HL-60/S4 (cell line): Measurements from ENCODE around the gene OR2H1.
"Not testable (repeated sequence)": the region's sequence is repeated elsewhere in the genome, so short reads cannot be mapped to it uniquely, and the experiment has no call there.

ENCODE experiments used
- in situ Hi-C: fragments of 300-500 bp; cut with MboI; formaldehyde crosslinking; loops from 2 replicates; pipeline ENCODE4 v1.14.3; 2022; ENCODE audit warnings: low sequenced_read_pairs

Gene OR2H1

GRCh38 chr6:29456971-29457370 is at the start of gene OR2H1, which contains the start of gene OR11A1:
OR2H1 (plus strand) TSS chr6:29457155; CDS start chr6:29461770, 4,615 bp downstream.
OR11A1 (minus strand) TSS chr6:29457071; CDS start chr6:29427641, 29,430 bp downstream.
- in situ Hi-C loops, result no loop called here

GRCh38 chr6:29414588-29414987 is 42.4 kb upstream of the OR2H1 start, which contains the start of gene OR12D1:
OR12D1 (plus strand) TSS chr6:29414928.
- in situ Hi-C loops, result no loop called here

GRCh38 chr6:29419516-29419915 is 37.4 kb upstream of the OR2H1 start:
- in situ Hi-C loops, result no loop called here

- in situ Hi-C loops, result no loop called here
Measured at GRCh38 chr6:29424168-29424567, 32.8 kb upstream of the OR2H1 start.

- in situ Hi-C loops, result no loop called here
Measured at GRCh38 chr6:29424575-29424974, 32.4 kb upstream of the OR2H1 start.

- in situ Hi-C loops, result no loop called here
Measured at GRCh38 chr6:29425075-29425474, 31.9 kb upstream of the OR2H1 start.

GRCh38 chr6:29426654-29427053 is 30.3 kb upstream of the OR2H1 start:
- in situ Hi-C loops, result no loop called here

- in situ Hi-C loops, result not testable (repeated sequence)
Measured at GRCh38 chr6:29436730-29437129, 20.2 kb upstream of the OR2H1 start.

- in situ Hi-C loops, result no loop called here
Measured at GRCh38 chr6:29439006-29439405, 17.9 kb upstream of the OR2H1 start, which contains the start of gene OR10C1. OR10C1 (plus strand) TSS chr6:29439306; CDS start chr6:29440016, 710 bp downstream.

GRCh38 chr6:29442719-29443118 is 14.2 kb upstream of the OR2H1 start:
- in situ Hi-C loops, result no loop called here

- in situ Hi-C loops, result not testable (repeated sequence)
Measured at GRCh38 chr6:29444031-29444430, 12.9 kb upstream of the OR2H1 start.

GRCh38 chr6:29447670-29448069 is 9.3 kb upstream of the OR2H1 start:
- in situ Hi-C loops, result no loop called here

GRCh38 chr6:29451471-29452193 is 5.3 kb upstream of the OR2H1 start:
- in situ Hi-C loops, result no loop called here

- in situ Hi-C loops, result no loop called here
Measured at GRCh38 chr6:29461021-29461814, 4.3 kb downstream of the OR2H1 start.

GRCh38 chr6:29462022-29462421 is 5.1 kb downstream of the OR2H1 start:
- in situ Hi-C loops, result no loop called here

- in situ Hi-C loops, result no loop called here
Measured at GRCh38 chr6:29465279-29465678, 8.3 kb downstream of the OR2H1 start.

- in situ Hi-C loops, result no loop called here
Measured at GRCh38 chr6:29465801-29466200, 8.8 kb downstream of the OR2H1 start.

GRCh38 chr6:29466241-29466640 is 9.3 kb downstream of the OR2H1 start:
- in situ Hi-C loops, result no loop called here

GRCh38 chr6:29474996-29475395 is 18.0 kb downstream of the OR2H1 start:
- in situ Hi-C loops, result no loop called here

GRCh38 chr6:29477923-29478450 is 21.0 kb downstream of the OR2H1 start:
- in situ Hi-C loops, result no loop called here

- in situ Hi-C loops, result no loop called here
Measured at GRCh38 chr6:29478740-29479139, 21.8 kb downstream of the OR2H1 start.

GRCh38 chr6:29479560-29479959 is 22.6 kb downstream of the OR2H1 start:
- in situ Hi-C loops, result no loop called here
